ENCODE measurements around the gene TBC1D19.
"Not testable (repeated sequence)": the region's sequence is repeated elsewhere in the genome, so short reads cannot be mapped to it uniquely, and the experiment has no call there.

The TBC1D19 gene

DNA sequence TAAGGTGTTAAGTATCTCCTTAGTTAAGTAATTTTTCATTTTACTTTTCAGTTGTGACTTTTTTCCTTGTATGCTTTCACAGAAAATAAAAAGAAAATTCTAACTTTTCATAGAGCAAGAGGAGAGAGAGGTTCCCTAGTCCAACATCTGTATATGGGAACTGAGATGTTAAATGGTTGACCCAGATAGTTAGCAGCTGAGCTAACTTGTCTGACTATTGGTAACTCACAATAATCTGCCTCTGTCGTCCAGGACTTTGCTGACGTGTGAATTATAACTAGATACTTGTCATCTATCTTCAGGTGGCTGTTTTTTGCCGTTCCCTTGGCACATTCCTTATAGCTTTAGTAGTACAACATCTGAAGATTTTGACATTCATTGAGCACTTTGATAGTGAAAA is 29.9 kb downstream of the TBC1D19 start:
- no peak for DNase-seq (ENCODE audit: extremely low read depth, low read depth)
- no peak for TF ChIP-seq CTCF (IDR thresholded peaks at IDR 0.05; ENCODE audit: low read depth, low read length)

GRCh38 chr4:26619784-26620183 is 35.9 kb downstream of the TBC1D19 start:
- DNase-seq (ENCODE audit: extremely low read depth, low read depth) = no peak
- TF ChIP-seq CTCF (IDR thresholded peaks at IDR 0.05; ENCODE audit: low read depth, low read length) = no peak

- no peak for DNase-seq (ENCODE audit: extremely low read depth, low read depth)
- no peak for TF ChIP-seq CTCF (IDR thresholded peaks at IDR 0.05; ENCODE audit: low read depth, low read length)
Measured at GRCh38 chr4:26621366-26621765, 37.5 kb downstream of the TBC1D19 start.

DNA sequence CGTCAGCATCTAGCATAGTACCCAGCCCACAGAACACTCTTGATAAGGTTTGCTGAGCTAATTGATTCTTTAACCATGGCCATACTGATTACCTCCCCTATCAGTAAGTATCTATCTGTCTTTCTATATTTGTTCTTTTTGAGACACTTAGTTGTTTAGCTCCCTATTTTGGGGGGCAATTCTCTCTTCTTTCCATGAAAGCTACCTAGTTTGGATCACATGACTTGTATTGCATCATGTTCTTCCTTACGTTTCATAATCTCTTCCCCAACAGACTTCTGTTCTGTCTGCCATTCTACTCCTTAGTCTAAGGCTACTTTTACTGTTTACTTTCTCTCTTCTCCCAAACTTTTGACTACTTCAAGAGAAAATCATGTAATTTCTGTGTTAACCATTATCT is 39.0 kb downstream of the TBC1D19 start:
- TF ChIP-seq CTCF (IDR thresholded peaks at IDR 0.05; ENCODE audit: low read depth, low read length) = no peak
- DNase-seq (ENCODE audit: extremely low read depth, low read depth) = no peak

DNA sequence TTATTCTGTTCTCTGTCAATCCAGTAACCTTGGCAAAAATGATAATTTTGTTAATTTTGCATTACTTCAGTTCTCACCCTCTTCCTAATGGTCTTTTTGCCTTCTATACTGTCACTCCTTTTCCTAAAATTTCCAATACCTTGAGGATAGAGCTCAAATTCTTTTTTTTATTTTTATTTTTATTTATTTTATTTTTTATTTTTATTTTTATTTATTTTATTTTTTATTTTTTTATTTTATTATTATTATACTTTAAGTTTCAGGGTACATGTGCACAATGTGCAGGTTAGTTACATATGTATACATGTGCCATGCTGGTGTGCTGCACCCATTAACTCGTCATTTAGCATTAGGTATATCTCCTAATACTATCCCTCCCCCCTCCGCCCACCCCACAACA is 42.8 kb downstream of the TBC1D19 start:
- not testable (repeated sequence) for DNase-seq (ENCODE audit: extremely low read depth, low read depth)

GRCh38 chr4:26632916-26633315 is 49.0 kb downstream of the TBC1D19 start:
- no peak for TF ChIP-seq CTCF (IDR thresholded peaks at IDR 0.05; ENCODE audit: low read depth, low read length)
- DNase-seq (ENCODE audit: extremely low read depth, low read depth) = no peak

DNA sequence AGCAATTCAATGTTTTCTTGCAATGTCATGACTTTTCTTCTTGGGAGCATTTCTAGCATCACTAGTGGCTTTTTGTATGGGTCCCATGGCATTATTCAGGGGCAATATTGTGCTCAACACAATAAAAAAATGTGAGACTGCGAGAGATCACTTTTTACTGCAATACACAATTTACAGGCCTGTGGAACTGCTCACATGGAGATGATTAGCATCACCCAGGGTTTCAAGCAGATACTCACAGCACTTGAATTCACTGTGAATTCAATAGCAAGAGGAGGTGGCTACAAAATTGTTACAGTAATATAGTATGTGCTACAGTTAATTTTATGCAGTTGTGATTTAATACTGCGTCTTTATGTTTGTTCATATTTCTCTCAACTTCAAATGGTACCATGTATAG is 50.4 kb downstream of the TBC1D19 start:
- TF ChIP-seq CTCF (IDR thresholded peaks at IDR 0.05; ENCODE audit: low read depth, low read length) = no peak
- no peak for DNase-seq (ENCODE audit: extremely low read depth, low read depth)

DNA sequence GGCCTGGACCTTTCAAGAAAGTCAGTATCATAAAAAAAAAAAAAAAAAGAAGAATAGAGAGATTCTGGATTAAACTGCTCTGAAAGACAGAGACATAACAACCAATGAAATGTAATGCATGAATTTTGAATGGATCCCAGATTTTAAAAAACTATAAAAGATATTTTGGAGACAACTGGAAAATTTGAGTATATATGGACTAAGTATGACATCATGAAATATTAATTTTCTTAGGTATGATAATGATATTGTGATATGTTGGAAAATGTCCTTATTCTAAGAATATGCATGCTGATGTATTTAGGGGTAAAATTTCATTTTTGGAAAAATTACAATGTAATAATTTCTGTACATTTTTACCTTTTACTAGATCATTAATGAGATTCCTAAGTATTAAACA is 52.6 kb downstream of the TBC1D19 start:
- no peak for DNase-seq (ENCODE audit: extremely low read depth, low read depth)
- TF ChIP-seq CTCF (IDR thresholded peaks at IDR 0.05; ENCODE audit: low read depth, low read length) = no peak

GRCh38 chr4:26640639-26641038 is 56.8 kb downstream of the TBC1D19 start:
- DNase-seq (ENCODE audit: extremely low read depth, low read depth) = not testable (repeated sequence)
